Naive thymus-derived CD4-positive, alpha-beta T cell (primary cell): ENCODE results near the gene NOC3L. TPM values are rescaled to one million over a fixed set of nuclear protein-coding genes. Genes with fewer than 3 reads are reported as not detected.

Experiments
- ATAC-seq: fragments of 150-1000 bp; cut with Tn5 transposase; 2 replicates; pipeline ENCODE4 v1.10.0; 2021; ENCODE audit warnings: mild to moderate bottlenecking, moderate library complexity
- CTCF ChIA-PET: fragments of 350-600 bp; sonication (Branson Sonifier 250); formaldehyde crosslinking; loops from one replicate; lab custom pipeline; 2021; ENCODE audit warnings: antibody characterized with exemption; lab: Charles Lee
- POLR2A ChIA-PET: fragments of 350-600 bp; sonication (Branson Sonifier 250); formaldehyde crosslinking; loops from one replicate; lab custom pipeline; 2021; ENCODE audit warnings: antibody characterized with exemption, inconsistent platforms; lab: Charles Lee
- DNase-seq, 9 donors: peaks; one replicate each; pipeline versions ENCODE4 v3.0.0 to v3.0.0-alpha.2; 2020 to 2022; ENCODE audit warnings: mixed read lengths in 1 of 9
- H3K27ac ChIP-seq: one replicate; pipeline ENCODE4 v1.7.0; 2013; ENCODE audit warnings: mild to moderate bottlenecking, low read depth, low read length, moderate library complexity
- H3K27me3 ChIP-seq, 2 donors: one replicate each; pipeline ENCODE4 v1.7.0; 2013; ENCODE audit warnings: low read length in 2 of 2, mild to moderate bottlenecking in 2 of 2, moderate library complexity in 2 of 2; ENCODE audit not compliant: control insufficient read depth in 2 of 2, insufficient read depth in 2 of 2
- H3K36me3 ChIP-seq, 3 experiments: 1 replicate in 2 of 3; 2 replicates in 1 of 3; pipeline ENCODE4 v1.7.0; 2013; ENCODE audit warnings: low read length in 3 of 3, mild to moderate bottlenecking in 3 of 3, moderate library complexity in 1 of 3; ENCODE audit not compliant: insufficient read depth in 3 of 3, control insufficient read depth in 2 of 3
- H3K4me1 ChIP-seq, 2 donors: one replicate each; pipeline ENCODE4 v1.7.0; 2013; ENCODE audit warnings: low read length in 2 of 2, mild to moderate bottlenecking in 2 of 2, moderate library complexity in 1 of 2; ENCODE audit not compliant: control insufficient read depth in 2 of 2, insufficient read depth in 2 of 2
- H3K4me3 ChIP-seq: 2 replicates; pipeline ENCODE4 v1.7.0; 2013; ENCODE audit warnings: mild to moderate bottlenecking, low read length
- H3K9me3 ChIP-seq, 3 experiments: 1 replicate in 2 of 3; 2 replicates in 1 of 3; pipeline ENCODE4 v1.7.0; 2013; ENCODE audit warnings: low read length in 3 of 3; ENCODE audit not compliant: control insufficient read depth in 2 of 3
- H3K27ac Mint-ChIP-seq, 9 donors: one replicate each; pipeline ENCODE4 v1.8.0; 2020 to 2022; ENCODE audit warnings: mixed read lengths in 9 of 9, mild to moderate bottlenecking in 8 of 9, moderate library complexity in 5 of 9, inconsistent platforms in 2 of 9
- H3K27me3 Mint-ChIP-seq, 5 donors: one replicate each; pipeline ENCODE4 v1.8.0; 2021 to 2022; ENCODE audit warnings: mixed read lengths in 5 of 5, mild to moderate bottlenecking in 1 of 5
- H3K36me3 Mint-ChIP-seq, 5 donors: one replicate each; pipeline ENCODE4 v1.8.0; 2020 to 2022; ENCODE audit warnings: mixed read lengths in 5 of 5, mild to moderate bottlenecking in 3 of 5, inconsistent platforms in 1 of 5
- H3K4me1 Mint-ChIP-seq, 7 donors: one replicate each; pipeline ENCODE4 v1.8.0; 2020 to 2022; ENCODE audit warnings: mixed read lengths in 7 of 7, mild to moderate bottlenecking in 3 of 7, inconsistent platforms in 1 of 7
- H3K4me3 Mint-ChIP-seq, 10 donors: one replicate each; pipeline ENCODE4 v1.8.0; 2020 to 2022; ENCODE audit warnings: mild to moderate bottlenecking in 10 of 10, mixed read lengths in 10 of 10, moderate library complexity in 6 of 10, inconsistent platforms in 2 of 10
- H3K9me3 Mint-ChIP-seq, 11 donors: one replicate each; pipeline ENCODE4 v1.8.0; 2020 to 2022; ENCODE audit warnings: mixed read lengths in 11 of 11, mild to moderate bottlenecking in 4 of 11, inconsistent platforms in 1 of 11, moderate library complexity in 1 of 11
- intact Hi-C, 2 donors: fragments of 100-400 bp; cut with micrococcal nuclease; formaldehyde crosslinking; loops; one replicate each; pipeline ENCODE4 v1.15.1; 2023
- polyA plus RNA-seq, 2 donors: library from polyadenylated mRNA; unstranded; fragments of 300-500 nt; fragmentation: Illumina TruSeq; gene quantifications; one replicate each; pipeline ENCODE4 v1.2.3, GENCODE V29; 2021
- total RNA-seq, 6 experiments: library from RNA in 5 of 6; stranded (reverse) in 5 of 6; gene quantifications; 1 replicate in 5 of 6; 2 replicates in 1 of 6; pipeline ENCODE4 v1.2.3 and lab custom pipeline; 2021 to 2026

The NOC3L gene
- total RNA-seq (10 to 100 TPM in 4 of 5 experiments, 1 to 10 TPM in 1; 8.6 to 28.8 (median 24.8) TPM), polyA plus RNA-seq (10 to 100 TPM in 1 of 2 donors, 1 to 10 TPM in 1; 8.0 to 10.1 TPM), total RNA-seq (lab: John Stamatoyannopoulos, UW) (26.0 reads per million, percentile 56 among the genes with 10 or more reads in this experiment)

- H3K27ac Mint-ChIP-seq: peak within 1 kb of the TSS; percentile 90 to 99 (median 97)
- H3K36me3 Mint-ChIP-seq: peaks cover 18 to 24% (median 19%) of the 10 kb centered on the region in 5 donors
- peaks cover 0 to 4% (median 2%) of the 10 kb centered on the region in 3 experiments for H3K36me3 ChIP-seq
- H3K27ac ChIP-seq: peak within 1 kb of the TSS; percentile 92
- ATAC-seq: peak; percentile 97
- intact Hi-C loops: loop anchor here (1.0 to 10.0 kb wide), 9 partner anchors 16 to 1772 kb away; partner anchors contain the start of genes CEP55 (in 2 of the 2), FRA10AC1 (in 2 of the 2), HELLS (in 2 of the 2) and KIF11 (in 1 of the 2)
- CTCF ChIA-PET: interaction anchor here (0.8 to 1.5 kb wide), 3 partner anchors 12 to 35 kb away, joined by 3 to 4 read pairs (median 3); no protein-coding TSS in a partner anchor
- POLR2A ChIA-PET: interaction anchor here (1.7 kb wide), 1 partner anchor 9 kb away, joined by 6 read pairs; no protein-coding TSS in a partner anchor
- DNase-seq: peak; percentile 85 to 96 (median 91)
- H3K4me1 ChIP-seq: peaks cover 13 to 18% of the 10 kb centered on the region in 2 donors
- peaks cover 0 to 1% (median 0%) of the 10 kb centered on the region in 11 donors for H3K9me3 Mint-ChIP-seq
- peaks cover 20 to 54% (median 42%) of the 10 kb centered on the region in 7 donors for H3K4me1 Mint-ChIP-seq
- peaks cover 0 to 14% (median 9%) of the 10 kb centered on the region in 5 donors for H3K27me3 Mint-ChIP-seq
- no peaks in the 10 kb centered on the region for H3K9me3 ChIP-seq
- peak within 1 kb of the TSS; percentile 76 for H3K4me3 ChIP-seq
- H3K27me3 ChIP-seq: no peaks in the 10 kb centered on the region
- H3K4me3 Mint-ChIP-seq: peak within 1 kb of the TSS; percentile 93 to 98 (median 96)
Measured at GRCh38 chr10:94362360-94363250, at the start of gene NOC3L. Gene NOC3L (minus strand): TSS chr10:94362939. CDS start chr10:94362838, 101 bp downstream.

DNA sequence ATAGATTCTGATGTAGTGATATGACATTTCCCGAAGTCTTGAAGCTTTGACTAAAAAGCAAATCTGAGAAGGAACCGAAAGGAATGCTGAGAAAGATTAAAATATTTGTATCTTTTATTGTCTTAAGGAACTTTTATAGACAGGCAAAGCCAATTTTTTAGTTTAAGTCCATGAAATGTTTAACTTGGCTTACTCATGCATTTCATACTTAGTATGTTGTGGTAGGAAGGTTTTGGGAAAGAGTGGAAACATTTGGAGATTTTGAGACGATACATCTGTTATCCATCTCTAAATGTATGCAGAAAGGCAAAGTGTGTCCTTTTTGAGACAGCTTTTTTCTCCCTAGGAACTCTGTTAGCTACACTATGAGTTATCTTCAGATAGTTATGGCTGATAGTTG, 49.7 kb upstream of the NOC3L start:
- no peak for DNase-seq
- Mint-ChIP-seq H3K27me3 (peaks cover 35 to 57% (median 38%) of the 10 kb centered on the region in 5 donors), H3K9me3 (no peaks in the 10 kb centered on the region), H3K4me3 (no peak overlapping the region), H3K4me1 (peaks cover 0 to 3% (median 0%) of the 10 kb centered on the region in 7 donors), H3K36me3 (no peaks in the 10 kb centered on the region), H3K27ac (no peak overlapping the region)
- Histone ChIP-seq H3K4me1 (no peaks in the 10 kb centered on the region), H3K4me3 (no peak overlapping the region), H3K9me3 (no peaks in the 10 kb centered on the region), H3K36me3 (no peaks in the 10 kb centered on the region), H3K27ac (no peak overlapping the region), H3K27me3 (peaks cover 5 to 6% of the 10 kb centered on the region in 2 donors)
- intact Hi-C loops: no loop called here
- ChIA-PET CTCF (no interaction called here), POLR2A (no interaction called here)
- ATAC-seq: no peak

- CTCF ChIA-PET: no interaction called here
- no peaks in the 10 kb centered on the region for H3K36me3 ChIP-seq
- no peaks in the 10 kb centered on the region for H3K36me3 Mint-ChIP-seq
Measured at GRCh38 chr10:94411304-94411703, 48.6 kb upstream of the NOC3L start.

DNA sequence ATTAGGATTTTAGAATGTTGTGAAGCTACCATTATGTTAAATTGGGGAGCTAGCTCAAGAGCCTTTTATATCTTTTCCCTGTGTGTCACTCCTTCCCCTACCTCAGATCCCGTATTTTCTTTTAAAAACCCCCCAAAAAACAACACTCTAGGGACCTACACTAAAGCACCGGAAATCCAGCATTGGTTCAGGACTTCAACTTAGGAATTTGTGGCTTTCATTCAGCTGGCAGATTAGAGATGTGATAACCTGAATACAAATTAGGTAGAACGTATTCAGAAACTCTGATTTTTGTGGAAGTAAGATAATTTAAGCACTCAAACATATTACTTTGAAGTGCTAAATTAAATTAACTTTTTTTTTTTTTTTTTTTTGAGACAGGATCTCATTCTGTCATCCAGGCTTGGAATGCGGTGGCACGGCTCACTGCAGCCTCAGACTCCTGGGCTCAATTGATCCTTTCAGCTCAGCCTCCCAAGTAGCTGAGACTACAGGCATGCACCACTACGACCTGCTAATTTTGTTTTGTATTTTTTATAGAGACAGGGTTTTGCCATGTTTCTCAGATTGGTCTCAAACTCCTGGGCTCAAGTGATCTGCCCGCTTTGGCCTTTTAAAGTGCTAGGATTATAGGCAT, 46.4 kb upstream of the NOC3L start:
- ChIA-PET POLR2A (no interaction called here), CTCF (no interaction called here)
- no peaks in the 10 kb centered on the region for H3K9me3 ChIP-seq
- H3K27me3 Mint-ChIP-seq: peaks cover 42 to 82% (median 61%) of the 10 kb centered on the region in 5 donors
- H3K4me1 Mint-ChIP-seq: no peaks in the 10 kb centered on the region
- no peaks in the 10 kb centered on the region for H3K36me3 Mint-ChIP-seq
- no peak overlapping the region for H3K4me3 Mint-ChIP-seq
- intact Hi-C loops: no loop called here
- DNase-seq (no peak), ATAC-seq (no peak)
- no peak overlapping the region for H3K4me3 ChIP-seq
- H3K27ac Mint-ChIP-seq: no peak overlapping the region
- peaks cover 0 to 4% (median 0%) of the 10 kb centered on the region in 11 donors for H3K9me3 Mint-ChIP-seq
- no peak overlapping the region for H3K27ac ChIP-seq
- no peaks in the 10 kb centered on the region for H3K4me1 ChIP-seq
- H3K36me3 ChIP-seq: no peaks in the 10 kb centered on the region
- peaks cover 6 to 19% of the 10 kb centered on the region in 2 donors for H3K27me3 ChIP-seq

More at GRCh38 chr10:94411304-94411703, 48.6 kb upstream of the NOC3L start:
- Mint-ChIP-seq H3K27me3 (peaks cover 40 to 69% (median 47%) of the 10 kb centered on the region in 5 donors), H3K4me3 (no peak overlapping the region), H3K9me3 (peaks cover 0 to 4% (median 0%) of the 10 kb centered on the region in 11 donors), H3K4me1 (no peaks in the 10 kb centered on the region), H3K27ac (no peak overlapping the region)
- ATAC-seq (no peak), DNase-seq (no peak)
- POLR2A ChIA-PET: no interaction called here
- Histone ChIP-seq H3K9me3 (no peaks in the 10 kb centered on the region), H3K27ac (no peak overlapping the region), H3K27me3 (peaks cover 6 to 13% of the 10 kb centered on the region in 2 donors), H3K4me3 (no peak overlapping the region), H3K4me1 (no peaks in the 10 kb centered on the region)
- intact Hi-C loops: no loop called here

GRCh38 chr10:94407668-94408067, 44.9 kb upstream of the NOC3L start:
- ChIA-PET POLR2A (no interaction called here), CTCF (interaction anchor here (0.6 kb wide), 1 partner anchor 1890 kb away, joined by 3 read pairs; no protein-coding TSS in a partner anchor)
- Histone ChIP-seq H3K4me3 (no peak overlapping the region), H3K36me3 (no peaks in the 10 kb centered on the region), H3K4me1 (no peaks in the 10 kb centered on the region), H3K27ac (no peak overlapping the region), H3K9me3 (no peaks in the 10 kb centered on the region), H3K27me3 (peaks cover 6 to 24% of the 10 kb centered on the region in 2 donors)
- H3K27me3 Mint-ChIP-seq: peaks cover 49 to 85% (median 63%) of the 10 kb centered on the region in 5 donors
- H3K4me3 Mint-ChIP-seq: no peak overlapping the region
- DNase-seq (no peak), ATAC-seq (no peak)
- intact Hi-C loops: no loop called here
- peaks cover 0 to 4% (median 0%) of the 10 kb centered on the region in 11 donors for H3K9me3 Mint-ChIP-seq
- H3K27ac Mint-ChIP-seq: no peak overlapping the region
- H3K4me1 Mint-ChIP-seq: peaks cover 0 to 7% (median 6%) of the 10 kb centered on the region in 7 donors
- no peaks in the 10 kb centered on the region for H3K36me3 Mint-ChIP-seq

GRCh38 chr10:94405406-94405805, 42.7 kb upstream of the NOC3L start:
- H3K4me3 Mint-ChIP-seq: peak overlapping the region in 1 of 10 donors; percentile 6
- Histone ChIP-seq H3K36me3 (no peaks in the 10 kb centered on the region), H3K27me3 (peaks cover 7 to 24% of the 10 kb centered on the region in 2 donors), H3K9me3 (no peaks in the 10 kb centered on the region), H3K4me3 (no peak overlapping the region), H3K27ac (no peak overlapping the region), H3K4me1 (no peaks in the 10 kb centered on the region)
- H3K4me1 Mint-ChIP-seq: peaks cover 0 to 12% (median 9%) of the 10 kb centered on the region in 7 donors
- POLR2A ChIA-PET: no interaction called here
- no peak overlapping the region for H3K27ac Mint-ChIP-seq
- H3K9me3 Mint-ChIP-seq: peaks cover 0 to 11% (median 0%) of the 10 kb centered on the region in 11 donors
- ATAC-seq (no peak), DNase-seq (no peak)
- CTCF ChIA-PET: no interaction called here
- peaks cover 54 to 83% (median 72%) of the 10 kb centered on the region in 5 donors for H3K27me3 Mint-ChIP-seq
- H3K36me3 Mint-ChIP-seq: no peaks in the 10 kb centered on the region
- intact Hi-C loops: no loop called here
